NCI-H2196 (cell line): ENCODE measurements around the gene RNF212.
A peak's percentile ranks its signal among the peaks of the same experiment; 100 is the strongest.

Experiments used
- DNase-seq: peaks from one replicate; lab custom pipeline; 2025; ENCODE audit not compliant: unreplicated experiment; lab: John Stamatoyannopoulos, UW

Gene RNF212

GRCh38 chr4:1036976-1037810 lies 76.2 kb downstream of the RNF212 start:
- no peak for DNase-seq

- DNase-seq = no peak
Measured at GRCh38 chr4:1036095-1036494, 77.3 kb downstream of the RNF212 start.

GRCh38 chr4:1035510-1035909 lies 77.9 kb downstream of the RNF212 start:
- DNase-seq = no peak

- no peak for DNase-seq
Measured at GRCh38 chr4:1033840-1034551, 79.4 kb downstream of the RNF212 start.

GRCh38 chr4:1032861-1033260 lies 80.5 kb downstream of the RNF212 start:
- no peak for DNase-seq

- DNase-seq = peak; percentile 42
Measured at GRCh38 chr4:1031956-1032795, 81.2 kb downstream of the RNF212 start.

GRCh38 chr4:1031346-1031745 lies 82.0 kb downstream of the RNF212 start:
- DNase-seq = no peak

GRCh38 chr4:1030559-1030958 lies 82.8 kb downstream of the RNF212 start:
- no peak for DNase-seq

GRCh38 chr4:1030031-1030430 lies 83.3 kb downstream of the RNF212 start:
- DNase-seq = no peak

GRCh38 chr4:1029529-1029928 lies 83.8 kb downstream of the RNF212 start:
- DNase-seq = no peak

- DNase-seq = no peak
Measured at GRCh38 chr4:1028574-1029220, 84.7 kb downstream of the RNF212 start.

GRCh38 chr4:1027915-1028238 lies 85.5 kb downstream of the RNF212 start:
- DNase-seq = no peak

- no peak for DNase-seq
Measured at GRCh38 chr4:1027219-1027914, 86.0 kb downstream of the RNF212 start.

GRCh38 chr4:1026115-1026514 lies 87.2 kb downstream of the RNF212 start:
- DNase-seq = no peak

- no peak for DNase-seq
Measured at GRCh38 chr4:1024882-1025545, 88.3 kb downstream of the RNF212 start.

- no peak for DNase-seq
Measured at GRCh38 chr4:1023895-1024740, 89.2 kb downstream of the RNF212 start.

GRCh38 chr4:1023075-1023640 lies 90.2 kb downstream of the RNF212 start:
- DNase-seq = no peak

- DNase-seq = no peak
Measured at GRCh38 chr4:1022739-1023066, 90.7 kb downstream of the RNF212 start.
